Activated naive CD4-positive, alpha-beta T cell treated with anti-CD3 and anti-CD28 coated beads for 36 hours (primary cell): ENCODE measurements around the gene SLC25A23. TPM values are rescaled to one million over a fixed set of nuclear protein-coding genes. Genes with fewer than 3 reads are reported as not detected.

Experiments
- CTCF ChIA-PET: fragments of 350-600 bp; sonication (Branson Sonifier 250); formaldehyde crosslinking; loops from one replicate; lab custom pipeline; 2021; ENCODE audit warnings: antibody characterized with exemption; lab: Charles Lee
- DNase-seq: peaks from one replicate; pipeline ENCODE4 v3.0.0-alpha.2; 2020
- H3K27ac Mint-ChIP-seq: one replicate; pipeline ENCODE4 v1.8.0; 2021; ENCODE audit warnings: mild to moderate bottlenecking, mixed read lengths
- H3K27me3 Mint-ChIP-seq: one replicate; pipeline ENCODE4 v1.8.0; 2021; ENCODE audit warnings: low read depth, mixed read lengths
- H3K36me3 Mint-ChIP-seq: one replicate; pipeline ENCODE4 v1.8.0; 2021; ENCODE audit warnings: low read depth, mixed read lengths
- H3K4me1 Mint-ChIP-seq: one replicate; pipeline ENCODE4 v1.8.0; 2021; ENCODE audit warnings: low read depth, mixed read lengths
- H3K4me3 Mint-ChIP-seq: one replicate; pipeline ENCODE4 v1.8.0; 2021; ENCODE audit warnings: mild to moderate bottlenecking, moderate library complexity, mixed read lengths
- H3K9me3 Mint-ChIP-seq: one replicate; pipeline ENCODE4 v1.8.0; 2021; ENCODE audit warnings: mixed read lengths
- intact Hi-C: fragments of 100-400 bp; cut with micrococcal nuclease; formaldehyde crosslinking; loops from one replicate; pipeline ENCODE4 v1.15.1; 2023
- microRNA-seq: library from miRNA; unstranded; fragments of <30 nt; microRNA quantifications from one replicate; pipeline ENCODE4 v1.2.0, GENCODE V29; 2022; ENCODE audit warnings: borderline microRNAs expressed, borderline replicate concordance
- total RNA-seq, 2 experiments: library from RNA; stranded (reverse); gene quantifications; one replicate each; pipeline ENCODE4 v1.2.3, GENCODE V29; 2021

Gene SLC25A23
- total RNA-seq, 2 experiments from 2014 or later: 16.2 to 18.2 TPM

- Mint-ChIP-seq H3K36me3 (peaks cover 10% of the 10 kb centered on the region), H3K9me3 (no peaks in the 10 kb centered on the region), H3K4me1 (peaks cover 16% of the 10 kb centered on the region), H3K27ac (peak overlapping the region; percentile 61), H3K27me3 (no peaks in the 10 kb centered on the region), H3K4me3 (peak overlapping the region; percentile 53)
- no peak for DNase-seq
- CTCF ChIA-PET: interaction anchor here (0.6 to 0.7 kb wide), 2 partner anchors 280 to 446 kb away, joined by 3 to 4 read pairs; no protein-coding TSS in a partner anchor
- intact Hi-C loops: no loop called here
These were observed 64.8 kb downstream of the SLC25A23 start for GRCh38 chr19:6394831-6395230.

GRCh38 chr19:6393983-6394412 is 65.6 kb downstream of the SLC25A23 start:
- Mint-ChIP-seq H3K27ac (peak overlapping the region; percentile 92), H3K27me3 (no peaks in the 10 kb centered on the region), H3K4me1 (peaks cover 16% of the 10 kb centered on the region), H3K4me3 (peak overlapping the region; percentile 88), H3K36me3 (peaks cover 13% of the 10 kb centered on the region), H3K9me3 (no peaks in the 10 kb centered on the region)
- intact Hi-C loops: loop anchor here (1.0 kb wide), 5 partner anchors 21 to 343 kb away; partner anchors contain the start of genes CLPP and GPR108
- CTCF ChIA-PET: no interaction called here
- DNase-seq: peak; percentile 89

- no peaks in the 10 kb centered on the region for H3K9me3 Mint-ChIP-seq
- H3K4me3 Mint-ChIP-seq: peak within 1 kb of the TSS; percentile 88
- intact Hi-C loops: loop anchor here (1.0 kb wide), 5 partner anchors 20 to 344 kb away; partner anchors contain the start of genes CLPP and GPR108
- no peaks in the 10 kb centered on the region for H3K27me3 Mint-ChIP-seq
- CTCF ChIA-PET: interaction anchor here (0.6 kb wide), 1 partner anchor 69 kb away, joined by 3 read pairs; no protein-coding TSS in a partner anchor
- H3K27ac Mint-ChIP-seq: peak within 1 kb of the TSS; percentile 92
- peak; percentile 95 for DNase-seq
- H3K36me3 Mint-ChIP-seq: peaks cover 17% of the 10 kb centered on the region
- H3K4me1 Mint-ChIP-seq: peaks cover 16% of the 10 kb centered on the region
These were observed 66.3 kb downstream of the SLC25A23 start, which contains the start of gene GTF2F1 for GRCh38 chr19:6393074-6393982. Gene GTF2F1 (minus strand): TSS chr19:6393164. CDS start chr19:6392995, 169 bp downstream.

GRCh38 chr19:6392221-6393073 is 67.1 kb downstream of the SLC25A23 start:
- Mint-ChIP-seq H3K36me3 (peaks cover 23% of the 10 kb centered on the region), H3K27me3 (no peaks in the 10 kb centered on the region), H3K9me3 (no peaks in the 10 kb centered on the region), H3K4me1 (peaks cover 16% of the 10 kb centered on the region), H3K4me3 (peak overlapping the region; percentile 88), H3K27ac (peak overlapping the region; percentile 92)
- intact Hi-C loops: loop anchor here (1.0 kb wide), 5 partner anchors 19 to 345 kb away; partner anchors contain the start of genes CLPP and GPR108
- CTCF ChIA-PET: interaction anchor here (0.6 kb wide), 1 partner anchor 69 kb away, joined by 3 read pairs; no protein-coding TSS in a partner anchor
- DNase-seq: no peak

Small RNAs within 50 kb of the gene (microRNA-seq; reads per million reads assigned to microRNA genes)
- 3.3 reads per million for gene MIR3940
- not detected for gene MIR6790

Other genes with a start within 250 kb of the SLC25A23 start
- 10 to 100 TPM; 30.6 to 31.3 TPM for gene MLLT1, start 179.8 kb downstream of the SLC25A23 start, total RNA-seq
- not detected for gene ACER1, start 126.2 kb downstream of the SLC25A23 start, total RNA-seq
- gene CLPP, start 98.3 kb downstream of the SLC25A23 start, total RNA-seq: 100 to 1,000 TPM; 176 to 180 TPM
- 10 to 100 TPM; 39.5 to 42.4 TPM for gene ALKBH7, start 87.0 kb downstream of the SLC25A23 start, total RNA-seq
- gene PSPN, start 83.9 kb downstream of the SLC25A23 start, total RNA-seq: 1 to 10 TPM; 1.9 to 2.5 TPM
- 10 to 100 TPM; 53.5 to 63.0 TPM for gene GTF2F1, start 66.6 kb downstream of the SLC25A23 start, total RNA-seq
- 100 to 1,000 TPM; 290 to 296 TPM for gene KHSRP, start 35.0 kb downstream of the SLC25A23 start, total RNA-seq
- gene SLC25A41, start 26.0 kb downstream of the SLC25A23 start, total RNA-seq: not detected
- 1 to 10 TPM; 1.2 to 1.4 TPM for gene CRB3, start 4.5 kb upstream of the SLC25A23 start, total RNA-seq
- 10 to 100 TPM; 55.7 to 57.9 TPM for gene DENND1C, start 22.0 kb upstream of the SLC25A23 start, total RNA-seq
- 1 to 10 TPM; 6.4 to 7.0 TPM for gene TUBB4A, start 42.5 kb upstream of the SLC25A23 start, total RNA-seq
- 1 to 10 TPM; 1.3 to 1.5 TPM for gene TNFSF9, start 71.2 kb upstream of the SLC25A23 start, total RNA-seq
- gene CD70, start 131.4 kb upstream of the SLC25A23 start, total RNA-seq: 1 to 10 TPM; 3.1 to 3.7 TPM
- gene TNFSF14, start 210.4 kb upstream of the SLC25A23 start, total RNA-seq: 10 to 100 TPM; 13.1 to 14.5 TPM